ENCODE measurements around the gene OR6S1.
"Not testable (repeated sequence)": the region's sequence is repeated elsewhere in the genome, so short reads cannot be mapped to it uniquely, and the experiment has no call there.

Gene OR6S1

DNA sequence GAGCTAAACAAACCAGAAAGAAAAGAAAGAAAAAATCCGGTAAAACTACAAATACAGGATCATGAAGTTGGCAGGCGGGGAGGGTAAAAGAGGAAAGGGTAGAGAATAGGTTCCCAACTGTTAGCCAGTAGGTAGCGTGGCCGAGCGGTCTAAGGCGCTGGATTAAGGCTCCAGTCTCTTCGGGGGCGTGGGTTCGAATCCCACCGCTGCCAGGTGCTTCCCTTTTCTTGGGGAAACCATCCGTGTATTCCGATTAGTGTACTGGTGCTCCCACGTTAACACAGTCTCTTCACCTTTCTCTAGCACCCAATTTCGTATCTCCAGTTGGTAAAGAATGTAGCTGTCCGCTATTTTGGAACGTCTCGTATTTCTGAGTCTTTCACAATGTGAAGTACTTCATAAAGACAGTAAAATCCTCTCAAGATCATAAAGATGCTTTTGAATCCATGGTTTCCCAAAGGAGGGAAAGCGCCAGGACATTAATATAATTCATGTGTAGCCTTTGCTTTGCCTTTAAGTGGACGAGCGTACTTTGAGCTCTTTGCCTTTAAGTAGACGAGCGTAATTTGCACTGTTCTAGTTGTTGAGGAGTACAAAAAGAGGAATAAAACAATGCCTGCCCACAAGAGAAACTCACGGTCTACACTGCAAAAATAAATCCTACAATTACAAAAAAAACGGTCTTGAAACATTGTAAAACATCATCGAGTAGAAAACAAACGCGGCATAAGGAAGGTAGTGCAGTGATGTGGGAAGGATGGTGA, 31.3 kb downstream of the OR6S1 start:
- peak; percentile 56 to 64 for DNase-seq (ENCODE audit: low read depth in 2 of 2)

DNA sequence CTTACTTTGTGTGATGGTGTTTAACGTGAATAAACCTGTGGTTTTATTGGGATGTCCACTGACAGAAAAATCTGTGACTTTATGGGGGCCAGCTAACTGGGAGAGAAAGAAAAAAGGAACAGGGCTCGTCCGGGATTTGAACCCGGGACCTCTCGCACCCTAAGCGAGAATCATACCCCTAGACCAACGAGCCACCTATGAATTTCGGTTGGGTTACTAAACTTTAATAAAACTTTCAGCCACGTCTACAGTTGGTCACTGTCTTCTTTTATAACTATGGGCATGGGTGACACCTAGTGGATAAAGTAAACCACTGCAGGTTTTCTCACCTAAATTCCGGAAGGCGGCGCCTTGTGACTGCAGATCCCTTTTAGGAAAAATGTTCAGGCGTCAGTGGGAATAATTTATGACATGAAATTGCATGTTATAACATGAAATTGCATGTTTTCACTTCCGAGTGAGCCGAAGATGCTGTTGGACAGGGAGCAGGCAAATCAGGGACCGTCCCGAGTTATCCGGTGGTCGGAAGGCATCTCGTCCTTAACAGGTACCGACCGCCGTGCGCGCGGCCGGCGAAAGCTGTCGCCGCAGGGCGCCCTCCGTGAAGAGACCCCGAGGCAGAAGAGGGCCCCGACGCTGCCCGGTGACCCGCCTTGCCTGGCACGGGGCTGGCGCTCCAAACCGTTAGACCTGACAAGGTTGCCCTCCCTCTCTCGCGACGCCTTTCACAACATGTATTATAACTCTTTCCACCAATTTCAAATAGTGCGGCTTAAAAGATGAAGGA, 32.1 kb downstream of the OR6S1 start:
- DNase-seq (ENCODE audit: low read depth in 2 of 2) = peak; percentile 77 to 79

- DNase-seq (ENCODE audit: low read depth in 2 of 2) = no peak
Observed at GRCh38 chr14:20608383-20609110, 32.9 kb downstream of the OR6S1 start.

GRCh38 chr14:20607617-20608016, 33.9 kb downstream of the OR6S1 start:
- DNase-seq (ENCODE audit: low read depth in 2 of 2) = no peak

DNA sequence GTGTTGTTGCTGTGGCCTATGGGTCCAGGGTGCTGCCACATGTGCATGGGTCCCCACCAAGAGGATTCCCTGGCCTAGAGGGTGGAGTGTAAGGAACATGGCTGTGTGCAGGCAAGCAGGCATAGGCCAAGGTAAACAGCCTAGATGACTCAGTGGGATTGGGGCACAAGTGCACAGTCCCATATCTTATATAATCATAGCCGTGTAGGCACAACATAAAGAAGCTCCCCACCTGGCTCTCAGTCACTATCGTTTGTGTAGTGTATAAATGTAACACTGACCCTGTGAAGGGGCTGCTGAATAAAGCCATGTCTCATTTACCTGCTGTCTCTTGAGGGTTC, 34.6 kb downstream of the OR6S1 start:
- no peak for DNase-seq (ENCODE audit: low read depth in 2 of 2)

DNA sequence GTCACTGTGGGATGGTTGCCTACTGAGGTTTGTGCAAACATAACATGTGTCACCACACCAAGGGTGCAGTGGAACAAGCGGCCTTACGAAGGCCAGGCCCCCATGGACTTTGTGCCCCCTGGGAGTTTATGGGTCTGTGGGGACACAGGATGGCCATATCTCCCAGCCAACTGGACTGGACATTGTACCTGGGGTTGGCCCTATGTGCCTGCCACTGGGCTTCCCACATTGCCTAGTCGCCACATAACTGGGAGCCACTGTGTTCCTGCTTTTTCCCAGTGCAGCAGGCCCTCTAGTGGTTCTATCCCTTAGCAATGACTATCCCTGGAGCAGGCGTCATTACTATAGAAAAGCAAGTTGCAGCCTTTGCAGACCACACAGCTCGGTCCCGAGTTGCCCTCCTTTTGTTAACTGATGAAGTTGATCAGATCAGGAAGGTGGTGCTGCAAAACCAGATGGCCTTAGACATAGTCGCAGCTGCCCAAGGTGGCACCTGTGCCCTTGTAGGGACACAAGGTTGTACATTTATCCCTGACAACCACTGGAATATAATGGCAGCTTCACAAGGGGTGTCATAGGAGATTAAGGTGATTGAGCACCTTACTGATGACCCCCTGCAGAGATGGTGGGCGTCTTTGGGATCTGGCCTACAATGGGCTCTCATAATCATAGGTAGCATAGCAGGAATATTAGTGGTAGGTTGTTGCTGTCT, 35.1 kb downstream of the OR6S1 start:
- no peak for DNase-seq (ENCODE audit: low read depth in 2 of 2)

GRCh38 chr14:20603813-20604690, 37.4 kb downstream of the OR6S1 start:
- DNase-seq (ENCODE audit: low read depth in 2 of 2) = no peak

DNA sequence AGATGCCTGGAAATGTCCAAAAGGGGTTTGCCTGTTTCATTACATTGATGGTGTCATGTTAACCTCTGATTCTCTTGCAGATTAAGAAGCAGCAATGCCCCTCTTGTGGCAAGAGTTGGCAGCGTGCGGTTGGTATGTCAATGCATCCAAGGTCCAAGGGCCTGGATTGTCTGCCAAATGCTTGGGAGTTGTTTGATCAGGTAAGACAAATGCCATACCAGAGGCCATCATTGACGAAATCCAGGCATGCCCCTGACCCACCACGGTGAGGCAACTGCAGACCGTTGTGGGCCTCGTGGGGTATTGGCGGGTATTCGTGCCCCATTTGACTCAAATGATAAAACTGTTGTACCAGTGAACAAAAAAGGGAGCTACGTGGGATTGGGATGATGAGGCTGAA, 38.9 kb downstream of the OR6S1 start:
- DNase-seq (ENCODE audit: low read depth in 2 of 2) = no peak

DNA sequence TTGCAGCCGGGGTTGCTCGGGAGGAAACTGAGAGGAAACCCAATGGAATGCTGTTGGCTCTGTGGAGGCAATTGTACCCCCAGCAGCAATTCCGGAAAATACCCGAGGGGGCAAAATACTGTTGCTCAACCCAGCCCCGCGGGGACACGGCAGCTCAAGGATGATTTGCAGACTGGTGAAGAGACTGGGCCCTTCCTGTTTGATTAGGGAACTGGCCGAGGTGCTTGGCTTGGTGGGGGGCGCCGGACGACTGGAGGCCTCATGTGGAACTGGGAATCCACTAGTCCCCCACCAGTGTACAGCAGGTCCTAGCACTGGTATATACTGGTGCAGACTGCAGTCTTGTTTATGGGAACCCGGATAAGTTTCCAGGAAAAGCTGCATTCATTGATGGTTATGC, 40.0 kb downstream of the OR6S1 start:
- DNase-seq (ENCODE audit: low read depth in 2 of 2) = no peak

DNA sequence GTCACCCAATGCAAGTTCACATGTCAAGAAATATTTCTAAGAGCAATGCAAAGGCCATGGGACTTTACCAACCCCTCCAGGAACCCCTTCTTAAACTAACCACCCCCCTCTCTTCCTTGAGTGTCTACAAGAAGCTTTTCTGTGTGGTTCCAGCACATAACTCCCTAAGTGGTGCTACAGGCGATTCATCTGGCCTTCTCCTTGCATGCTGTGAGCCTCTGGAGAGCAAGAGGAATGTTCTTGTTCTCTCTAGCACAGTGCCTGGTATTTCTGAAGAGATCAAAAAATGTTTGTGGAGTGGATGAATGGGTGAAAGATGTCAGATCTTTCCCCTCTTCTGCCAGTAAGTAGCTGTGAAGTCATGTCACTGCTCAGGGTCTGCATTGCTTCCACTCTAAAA, 44.4 kb downstream of the OR6S1 start:
- no peak for DNase-seq (ENCODE audit: low read depth in 2 of 2)

DNA sequence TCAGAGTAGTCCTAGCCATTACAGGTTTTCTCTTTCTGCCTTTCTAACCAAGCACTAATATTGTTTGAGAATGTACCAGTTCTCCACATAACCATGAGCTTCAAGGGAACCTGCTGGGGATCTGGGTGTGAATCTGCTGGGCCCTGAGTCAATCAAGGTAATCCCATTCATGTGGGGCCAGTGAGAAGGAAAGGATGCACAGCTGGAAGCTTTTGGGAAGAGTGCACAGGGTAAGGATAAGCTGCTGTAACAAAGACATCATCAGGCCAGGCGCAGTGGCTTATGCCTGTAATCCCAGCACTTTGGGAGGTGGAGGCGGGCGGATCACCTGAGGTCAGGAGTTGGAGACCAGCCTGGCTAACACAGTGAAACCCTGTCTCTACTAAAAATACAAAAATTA, 45.8 kb downstream of the OR6S1 start:
- DNase-seq (ENCODE audit: low read depth in 2 of 2) = not testable (repeated sequence)

DNA sequence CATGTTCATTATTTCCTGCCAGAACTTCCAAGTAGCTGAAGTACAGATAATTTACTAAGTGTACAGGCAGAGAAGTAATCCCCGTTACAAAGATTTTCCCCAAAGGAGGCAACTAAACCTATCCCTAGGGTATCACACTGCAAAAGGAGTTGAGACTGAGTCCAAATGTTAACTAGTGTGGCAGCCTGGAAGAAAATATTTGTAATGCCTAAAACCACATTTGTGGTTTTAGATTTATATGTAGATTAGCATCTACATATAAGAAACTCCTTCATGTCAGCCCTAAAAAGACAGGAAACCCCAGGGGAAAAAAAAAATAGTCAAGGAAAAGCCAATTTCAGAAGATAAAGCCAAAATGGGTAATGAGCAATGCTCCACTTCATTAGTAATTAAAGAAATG, 48.9 kb downstream of the OR6S1 start:
- DNase-seq (ENCODE audit: low read depth in 2 of 2) = no peak

- DNase-seq (ENCODE audit: low read depth in 2 of 2) = no peak
Observed at GRCh38 chr14:20591235-20591634, 50.3 kb downstream of the OR6S1 start, which contains the start of gene RNASE12. Gene RNASE12 (minus strand): TSS chr14:20591376. CDS start chr14:20590723, 653 bp downstream.

Measured in fibroblast of skin of left quadriceps (primary cell).